Gastrocnemius medialis (tissue), 4 donors: ENCODE data around the gene PBRM1.

Source experiments
- POLR2A ChIP-seq, 2 donors: fragments of 450-650 bp; IDR thresholded peaks; one replicate each; pipeline ENCODE4 v1.6.1; 2017; ENCODE audit warnings: antibody characterized with exemption in 2 of 2, mild to moderate bottlenecking in 2 of 2, moderate library complexity in 2 of 2
- TF ChIP-seq, protein P1 (sequence below), 5 experiments: fragments of 450-650 bp in 3 of 5; fragments of 200-600 bp in 2 of 5; sonication (generic) in 2 of 5; IDR thresholded peaks in 4 of 5; conservative IDR thresholded peaks in 1 of 5; 1 replicate in 4 of 5; 2 replicates in 1 of 5; pipeline ENCODE4 v1.5.1; 2016 to 2019; ENCODE audit warnings: antibody characterized with exemption in 5 of 5, mild to moderate bottlenecking in 3 of 5, moderate library complexity in 3 of 5

DNA sequence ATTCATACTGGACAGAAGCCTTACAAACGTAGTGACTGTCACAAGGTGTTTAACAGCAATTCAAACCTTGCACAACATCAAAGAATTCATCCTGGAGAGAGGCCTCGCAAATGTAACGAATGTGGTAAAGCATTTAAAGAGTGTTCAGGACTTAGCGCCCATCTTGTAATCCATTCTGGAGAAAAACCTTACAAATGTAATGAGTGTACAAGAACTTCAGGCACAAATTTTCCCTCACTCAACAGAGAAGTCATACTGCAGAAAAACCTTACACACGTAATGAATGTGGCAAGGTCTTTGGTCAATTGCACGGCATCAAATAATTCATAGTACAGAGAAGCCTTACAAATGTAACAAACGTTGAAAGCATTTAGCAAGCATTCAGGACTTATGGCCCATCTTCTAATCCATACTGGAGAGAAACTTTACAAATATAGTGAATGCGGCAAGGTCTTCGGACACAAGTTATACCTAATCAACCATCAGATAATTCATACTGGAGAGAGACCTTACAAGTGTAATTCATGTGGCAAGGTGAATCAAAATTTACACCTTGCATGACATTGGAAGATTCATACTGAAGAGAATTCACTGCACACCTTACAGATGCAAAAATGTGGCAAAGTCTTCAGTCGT lies 47.7 kb upstream of the PBRM1 start:
- TF ChIP-seq POLR2A (IDR thresholded peaks at IDR 0.05), result no peak
- TF ChIP-seq, protein P1, sequence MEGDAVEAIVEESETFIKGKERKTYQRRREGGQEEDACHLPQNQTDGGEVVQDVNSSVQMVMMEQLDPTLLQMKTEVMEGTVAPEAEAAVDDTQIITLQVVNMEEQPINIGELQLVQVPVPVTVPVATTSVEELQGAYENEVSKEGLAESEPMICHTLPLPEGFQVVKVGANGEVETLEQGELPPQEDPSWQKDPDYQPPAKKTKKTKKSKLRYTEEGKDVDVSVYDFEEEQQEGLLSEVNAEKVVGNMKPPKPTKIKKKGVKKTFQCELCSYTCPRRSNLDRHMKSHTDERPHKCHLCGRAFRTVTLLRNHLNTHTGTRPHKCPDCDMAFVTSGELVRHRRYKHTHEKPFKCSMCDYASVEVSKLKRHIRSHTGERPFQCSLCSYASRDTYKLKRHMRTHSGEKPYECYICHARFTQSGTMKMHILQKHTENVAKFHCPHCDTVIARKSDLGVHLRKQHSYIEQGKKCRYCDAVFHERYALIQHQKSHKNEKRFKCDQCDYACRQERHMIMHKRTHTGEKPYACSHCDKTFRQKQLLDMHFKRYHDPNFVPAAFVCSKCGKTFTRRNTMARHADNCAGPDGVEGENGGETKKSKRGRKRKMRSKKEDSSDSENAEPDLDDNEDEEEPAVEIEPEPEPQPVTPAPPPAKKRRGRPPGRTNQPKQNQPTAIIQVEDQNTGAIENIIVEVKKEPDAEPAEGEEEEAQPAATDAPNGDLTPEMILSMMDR (IDR thresholded peaks at IDR 0.05 in 4 of 5, conservative IDR thresholded peaks at IDR 0.05 in 1 of 5), result no peak
